GM19395 (cell line): ENCODE measurements around the gene C4orf50.
"Not testable (repeated sequence)": the region's sequence is repeated elsewhere in the genome, so short reads cannot be mapped to it uniquely, and the experiment has no call there.

Experiments used
- ATAC-seq: cut with Tn5 transposase; IDR thresholded peaks from one replicate; pipeline ENCODE4 v1.9.1; 2021; ENCODE audit warnings: mild to moderate bottlenecking, moderate library complexity; ENCODE audit not compliant: unreplicated experiment

The C4orf50 gene

DNA sequence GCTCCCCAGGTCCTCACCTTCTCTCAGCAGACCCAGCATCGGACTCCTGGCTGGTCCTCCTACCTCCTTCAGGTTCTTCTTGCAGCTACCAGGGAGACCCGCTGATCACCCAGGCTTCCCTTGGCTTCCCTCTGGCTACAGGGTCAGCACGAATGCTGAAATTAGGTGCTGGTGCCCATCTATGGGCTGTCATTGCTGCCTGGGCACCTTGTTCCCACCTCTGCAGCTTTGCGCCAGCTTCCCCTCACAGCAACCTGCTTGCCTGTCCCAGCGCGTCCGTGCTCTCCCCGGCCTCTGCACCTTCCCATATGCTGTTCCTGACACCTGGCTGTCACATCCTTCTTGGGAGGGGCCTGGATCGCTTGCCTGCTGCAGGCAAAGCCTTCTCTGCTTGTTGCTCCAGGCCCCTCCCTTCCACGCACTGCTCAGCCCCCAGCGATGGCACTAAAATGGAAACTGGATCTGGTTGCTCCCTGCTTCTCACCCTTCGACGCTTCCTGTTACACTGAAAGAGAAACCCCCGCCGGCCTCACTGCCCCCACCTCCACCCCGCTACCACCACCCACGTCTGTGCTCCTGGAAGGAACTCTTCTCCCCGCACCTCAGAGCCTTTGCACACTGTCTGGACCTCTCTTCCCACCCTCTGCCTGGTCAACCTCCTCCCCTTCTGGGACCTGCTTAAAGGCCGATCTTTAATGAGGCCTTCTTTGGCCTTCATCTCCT lies 22.2 kb downstream of the C4orf50 start:
- no peak for ATAC-seq

DNA sequence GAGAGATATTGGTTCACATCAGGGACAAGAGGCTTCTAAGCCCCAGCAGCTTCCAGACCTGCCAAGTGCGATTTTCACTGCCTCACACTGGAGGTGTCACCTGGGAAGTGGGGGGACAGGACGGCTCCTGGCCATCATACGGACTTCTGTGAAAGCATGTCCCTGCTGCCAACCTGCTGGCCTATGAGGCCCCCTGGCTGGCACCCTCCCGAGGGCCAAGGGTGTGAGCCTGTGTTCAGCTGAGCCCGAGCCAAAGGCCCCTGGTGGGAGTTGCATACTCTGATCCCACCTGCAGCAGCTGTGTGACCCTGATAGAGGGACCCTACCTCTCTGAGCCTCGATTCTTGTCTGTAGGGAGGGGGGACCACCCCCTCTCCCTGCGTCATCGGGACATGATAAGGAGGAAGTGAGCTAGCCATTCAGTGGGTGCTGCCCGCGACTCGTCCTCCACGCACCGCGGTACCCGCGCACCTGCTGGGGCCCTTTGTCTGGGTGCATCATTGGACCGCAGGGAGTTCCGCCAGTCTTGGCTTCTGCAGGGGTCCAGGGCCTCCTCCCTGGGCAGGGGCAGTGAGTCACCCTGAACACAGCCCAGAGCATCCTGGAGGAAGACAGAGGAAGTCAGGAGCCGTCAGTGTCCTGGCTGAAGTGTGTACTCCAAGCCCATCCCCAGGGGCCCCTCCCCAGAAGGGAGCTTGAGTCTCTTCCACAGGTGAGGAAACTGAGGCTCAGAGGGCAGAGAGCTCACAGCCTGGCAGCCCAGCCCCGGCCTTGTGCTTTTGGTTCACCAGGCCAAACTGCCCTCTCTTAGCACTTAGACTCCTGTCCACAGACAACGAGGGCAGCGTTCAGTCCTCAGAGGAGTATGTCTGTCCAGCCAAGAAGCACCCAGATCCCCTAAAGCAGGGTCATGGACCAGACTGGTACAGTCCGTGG lies 24.1 kb downstream of the C4orf50 start:
- ATAC-seq: no peak

DNA sequence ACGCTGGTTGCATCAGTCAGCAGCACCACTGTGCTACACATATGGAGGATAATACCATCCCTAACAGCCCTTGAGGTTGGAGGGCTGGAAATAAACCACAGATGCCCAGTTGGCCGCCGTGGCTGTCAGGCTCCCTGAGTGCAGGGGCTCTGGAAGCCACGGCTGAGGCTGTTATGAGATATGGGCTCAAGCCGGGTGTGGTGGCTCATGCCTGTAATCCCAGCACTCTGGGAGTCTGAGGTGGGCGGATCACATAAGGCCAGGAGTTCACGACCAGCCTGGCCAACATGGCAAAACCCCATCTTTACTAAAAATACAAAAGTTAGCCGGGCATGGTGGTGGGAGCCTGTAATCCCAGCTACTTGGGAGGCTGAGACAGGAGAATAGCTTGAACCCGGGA lies 24.9 kb downstream of the C4orf50 start:
- ATAC-seq: not testable (repeated sequence)

DNA sequence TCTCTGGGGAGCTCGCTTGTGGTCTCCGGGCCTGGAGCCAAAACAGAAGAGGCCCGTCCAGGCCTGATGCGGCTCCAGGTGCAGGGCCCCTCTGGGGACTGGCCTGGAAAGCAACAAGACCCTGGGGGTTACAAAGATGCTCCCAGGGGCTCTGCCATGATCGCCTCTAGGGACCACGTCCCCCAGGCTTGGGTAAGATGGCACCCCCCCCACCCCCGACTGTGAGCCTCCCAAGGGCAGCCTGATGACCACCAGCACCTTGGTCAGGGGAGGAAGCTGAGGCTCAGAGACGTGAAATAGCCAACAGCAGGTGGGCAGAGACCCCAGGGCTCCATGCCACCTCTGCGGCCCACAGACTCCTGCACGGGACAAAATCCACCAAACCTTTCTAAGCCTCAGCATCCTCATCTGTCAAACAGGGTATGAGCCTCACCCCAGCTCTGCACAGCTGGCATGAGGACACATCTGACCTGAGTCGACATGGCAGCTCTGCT lies 25.4 kb downstream of the C4orf50 start:
- no peak for ATAC-seq

DNA sequence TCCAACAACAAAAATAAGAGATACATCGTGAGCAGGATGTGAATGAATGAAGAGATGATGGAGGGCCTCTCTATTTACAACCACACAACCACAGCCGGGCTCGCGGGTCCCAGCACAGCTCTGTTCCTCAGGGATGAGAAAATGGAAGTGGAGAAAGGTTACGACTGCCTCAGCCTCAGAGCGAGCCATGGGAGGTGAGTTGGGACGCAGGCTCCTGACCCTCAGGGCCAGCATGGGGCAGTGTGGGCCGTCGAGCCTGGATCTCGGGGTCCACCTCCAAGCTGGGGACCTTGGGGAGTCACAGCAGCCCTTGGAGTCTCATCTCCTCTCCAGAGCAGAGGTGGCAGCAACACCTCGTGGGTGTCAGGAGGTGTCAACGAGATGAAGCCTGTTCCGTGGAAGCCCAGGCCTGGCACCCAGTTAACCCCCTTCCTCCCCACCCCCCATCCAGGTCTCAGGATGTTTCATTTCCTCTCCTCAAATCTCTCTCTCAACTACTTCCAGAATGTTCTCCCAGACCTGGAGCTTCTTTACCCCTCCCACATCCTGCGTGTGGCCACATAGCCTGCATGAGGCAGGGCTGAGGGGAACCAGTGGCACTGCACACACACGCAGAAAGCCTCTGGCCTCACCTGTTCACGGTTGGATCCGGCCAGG lies 25.9 kb downstream of the C4orf50 start:
- no peak for ATAC-seq

DNA sequence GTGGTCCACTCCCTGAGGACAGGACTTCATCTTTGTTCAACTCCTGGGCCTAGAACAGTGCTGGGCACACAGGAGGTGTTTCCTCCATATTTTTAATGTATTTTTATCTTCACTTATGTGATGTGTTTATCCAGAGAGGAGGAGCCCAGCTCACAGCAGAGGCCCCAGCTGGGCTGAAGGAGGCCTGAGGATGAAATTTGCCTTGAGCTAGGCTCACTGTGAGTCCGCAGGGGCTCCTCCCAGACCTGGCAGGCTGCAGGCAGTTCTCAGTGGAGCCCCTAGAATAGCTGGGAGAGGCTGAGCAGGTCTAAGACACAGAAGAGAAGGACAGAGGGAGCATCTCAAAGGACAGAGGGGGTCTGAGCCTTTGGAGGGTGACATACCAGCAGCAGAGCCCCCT lies 26.8 kb downstream of the C4orf50 start:
- no peak for ATAC-seq

DNA sequence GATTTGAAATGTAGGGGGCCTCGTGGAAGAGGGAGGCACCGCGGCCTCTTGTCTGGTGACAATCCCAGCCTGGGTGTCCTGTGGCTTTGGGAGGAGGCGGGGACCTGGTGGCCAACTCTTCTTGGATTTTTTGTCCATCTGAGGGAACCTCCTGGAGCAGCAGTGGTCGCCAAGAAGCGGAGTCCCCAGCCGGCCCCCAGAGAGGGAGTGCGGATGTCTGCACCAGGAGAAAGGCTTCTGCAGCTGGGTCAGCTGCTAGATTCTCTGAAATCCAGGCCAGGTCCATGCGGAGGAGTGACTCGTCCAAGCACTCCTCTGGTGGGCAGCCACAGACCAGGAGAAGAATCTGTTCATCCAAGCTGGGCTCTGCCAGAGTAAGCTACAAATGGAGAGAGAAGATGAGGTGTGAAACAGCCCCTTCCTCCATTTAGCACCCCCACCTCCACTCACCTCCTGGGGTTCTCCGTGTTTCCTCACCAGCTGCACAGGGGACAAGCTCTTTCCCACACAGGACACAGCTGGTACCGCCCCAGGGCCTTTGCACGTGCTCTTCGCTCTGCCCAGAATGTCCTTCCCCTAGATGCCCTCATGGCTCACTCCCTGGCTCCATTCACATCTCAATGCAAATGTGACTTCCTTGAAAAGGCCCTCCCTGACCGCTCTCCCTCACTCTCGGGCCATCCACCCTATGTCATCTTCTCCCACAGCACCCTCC lies 27.6 kb downstream of the C4orf50 start:
- no peak for ATAC-seq

DNA sequence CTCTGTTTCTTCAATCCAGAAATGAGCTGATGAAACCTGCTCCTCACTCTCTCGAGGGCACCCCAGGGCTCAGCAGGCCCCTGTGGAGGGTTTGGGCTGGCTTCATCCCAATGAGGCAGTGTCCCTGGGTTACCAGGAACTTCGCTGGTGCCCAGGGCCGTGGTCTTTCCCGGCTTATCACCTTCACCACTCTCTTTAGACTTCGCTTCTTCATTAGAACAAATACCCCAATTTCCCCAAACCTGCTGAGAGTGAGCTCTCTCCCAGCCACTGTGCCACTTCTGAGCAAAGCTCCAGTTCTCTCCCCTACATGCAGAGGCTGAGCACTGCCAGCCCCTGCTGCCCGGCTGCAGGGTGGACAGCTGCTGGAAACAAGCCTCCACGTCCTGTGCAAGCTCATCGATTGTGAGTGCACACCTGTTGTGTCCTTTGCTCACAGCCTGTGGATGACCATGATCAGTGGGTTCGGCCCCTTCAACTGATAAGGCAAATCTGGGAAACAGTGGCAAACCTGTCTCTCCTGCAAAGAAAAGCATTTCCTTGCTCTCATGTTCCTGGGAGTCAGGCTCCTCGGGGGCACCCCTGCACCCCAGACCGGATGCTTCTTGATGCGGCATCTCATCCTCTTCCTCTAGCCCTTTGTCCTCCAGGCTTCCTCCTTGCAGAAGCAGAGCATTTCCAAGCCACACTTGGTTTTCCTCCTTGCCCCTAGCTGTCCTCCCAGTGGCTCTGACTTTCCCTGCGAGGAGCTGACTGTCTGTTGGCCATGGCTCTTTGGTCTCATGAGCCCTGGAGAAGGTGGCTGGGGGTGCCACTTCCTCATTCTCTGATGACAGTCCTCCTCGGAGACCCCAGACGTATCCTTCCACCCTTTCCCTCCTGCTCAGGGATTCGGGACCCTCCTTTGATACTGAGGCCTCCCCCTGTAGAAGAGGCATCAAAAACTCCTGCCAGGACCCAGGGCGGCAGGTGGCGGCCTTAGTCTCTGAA lies 28.7 kb downstream of the C4orf50 start:
- no peak for ATAC-seq

DNA sequence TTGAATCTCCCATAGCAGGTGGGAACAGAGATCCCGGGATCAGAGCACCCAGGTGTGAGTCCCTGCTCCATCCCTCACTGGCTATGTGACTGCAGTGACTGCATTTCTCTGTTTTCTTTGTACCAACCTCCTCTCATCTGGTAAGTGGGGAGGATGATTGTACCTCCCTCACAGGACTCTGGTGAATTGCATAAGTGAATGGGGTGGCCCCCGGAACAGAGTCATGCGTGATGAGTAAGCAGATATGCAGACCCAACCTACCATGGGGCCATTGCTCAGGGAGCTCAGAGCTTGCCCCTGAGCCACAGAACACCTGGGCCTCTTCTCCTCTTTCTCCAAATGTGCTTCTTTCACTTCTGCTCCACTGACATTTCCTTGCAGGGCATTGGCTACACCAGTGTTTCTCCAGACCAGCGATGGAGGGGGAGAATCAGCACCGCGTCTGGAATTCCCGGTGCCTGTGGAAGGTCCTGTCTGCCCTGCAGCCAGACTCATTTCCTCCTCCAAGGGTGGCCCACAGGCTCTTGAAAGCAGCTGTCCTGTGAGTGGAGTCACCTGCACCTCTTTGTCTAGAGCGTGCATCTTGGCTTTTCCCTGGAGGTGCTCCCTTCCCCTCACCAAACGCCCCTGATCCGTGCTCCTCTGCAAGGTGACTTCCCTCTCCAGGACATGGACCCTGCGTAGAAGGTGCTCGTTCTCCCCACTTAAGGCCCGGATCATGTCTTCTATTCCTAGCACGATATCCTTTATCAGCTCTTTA lies 30.0 kb downstream of the C4orf50 start:
- no peak for ATAC-seq

DNA sequence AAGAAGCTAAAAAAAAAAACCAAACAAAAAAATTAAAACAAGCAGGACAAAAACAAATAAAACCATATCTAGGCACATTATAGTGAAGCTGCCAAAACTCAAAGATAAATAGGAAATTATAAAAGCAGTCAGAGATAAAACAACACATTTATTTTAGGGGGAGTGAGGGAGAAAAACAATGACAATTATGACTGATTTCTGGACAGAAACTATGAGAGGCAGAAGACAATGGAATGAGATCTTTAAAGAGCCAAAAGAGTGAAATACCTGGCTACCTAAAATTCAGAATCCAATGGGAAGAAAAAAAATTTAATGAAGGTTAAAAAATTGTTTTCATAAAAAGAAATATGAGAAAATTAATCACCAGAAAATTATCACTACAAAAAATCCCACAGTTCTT lies 33.4 kb downstream of the C4orf50 start:
- ATAC-seq: no peak

DNA sequence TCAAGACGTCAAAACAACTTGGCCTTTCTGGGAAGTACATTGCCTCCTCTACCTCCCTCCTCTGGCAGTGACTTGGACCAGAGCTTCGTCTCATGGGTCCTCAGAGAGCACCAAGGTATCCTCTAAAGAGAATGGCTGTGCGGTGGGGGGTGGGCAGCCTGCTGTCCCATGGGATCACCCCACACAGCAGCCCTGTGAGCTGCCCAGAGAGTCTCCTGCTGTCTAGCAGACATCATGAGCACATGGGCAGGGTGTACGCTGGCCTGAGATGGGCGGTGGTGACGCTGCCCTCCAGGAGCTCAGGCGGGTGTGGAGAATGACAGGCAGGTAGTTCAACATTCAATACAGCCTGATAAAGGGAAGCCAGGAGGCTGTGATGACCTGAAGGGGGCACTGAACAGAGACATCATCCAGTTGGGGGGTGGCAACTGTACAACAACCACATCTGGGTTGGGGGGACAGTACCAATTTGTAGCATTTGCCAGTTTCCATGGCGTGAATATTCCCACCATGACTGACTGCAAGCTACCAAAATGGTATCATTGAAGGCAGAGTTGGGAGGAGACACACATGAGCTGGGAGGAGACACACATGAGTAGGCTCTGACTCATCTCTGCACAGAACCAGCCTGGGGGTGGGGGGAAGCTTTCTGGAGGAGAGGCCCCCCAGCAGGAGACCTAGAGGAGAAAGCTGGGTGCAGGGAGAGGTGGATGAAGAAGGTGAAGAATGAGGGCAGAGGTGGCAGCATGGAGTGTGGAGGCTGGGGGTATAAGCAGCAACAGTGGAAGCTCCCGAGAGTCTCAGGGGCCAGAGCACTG lies 35.9 kb downstream of the C4orf50 start:
- no peak for ATAC-seq

DNA sequence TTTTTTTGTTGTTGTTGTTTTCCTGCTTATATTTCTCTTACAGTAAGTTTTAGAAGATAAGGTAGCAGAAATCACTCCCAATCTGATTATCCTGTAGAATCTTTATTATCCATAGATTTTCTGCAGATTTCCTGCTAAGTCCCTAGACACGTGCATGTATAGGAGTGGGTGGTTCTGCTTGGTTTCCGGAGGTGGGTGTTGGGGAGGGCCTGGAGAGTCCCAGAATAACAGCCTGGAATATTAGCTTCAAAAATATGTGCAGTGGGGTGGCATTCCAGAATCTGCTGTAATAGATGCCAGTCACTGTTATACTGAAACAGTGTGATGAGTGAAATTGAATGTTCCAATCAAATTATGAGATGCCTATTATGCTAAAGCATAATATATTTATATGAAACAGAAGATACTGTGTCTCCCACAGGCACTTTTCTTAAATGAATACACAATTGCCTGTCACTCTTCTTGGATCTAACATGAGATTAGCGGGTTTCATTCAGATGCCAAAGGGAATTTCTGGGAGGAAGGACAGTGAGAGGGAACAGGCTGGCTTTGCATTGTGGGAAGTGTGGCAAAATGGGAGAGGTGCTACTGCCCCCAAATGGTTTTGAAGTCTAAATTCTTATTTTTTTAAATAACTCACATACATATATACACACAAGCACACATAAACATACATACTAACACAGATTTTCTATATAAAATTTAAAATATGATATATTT lies 37.6 kb downstream of the C4orf50 start:
- no peak for ATAC-seq

DNA sequence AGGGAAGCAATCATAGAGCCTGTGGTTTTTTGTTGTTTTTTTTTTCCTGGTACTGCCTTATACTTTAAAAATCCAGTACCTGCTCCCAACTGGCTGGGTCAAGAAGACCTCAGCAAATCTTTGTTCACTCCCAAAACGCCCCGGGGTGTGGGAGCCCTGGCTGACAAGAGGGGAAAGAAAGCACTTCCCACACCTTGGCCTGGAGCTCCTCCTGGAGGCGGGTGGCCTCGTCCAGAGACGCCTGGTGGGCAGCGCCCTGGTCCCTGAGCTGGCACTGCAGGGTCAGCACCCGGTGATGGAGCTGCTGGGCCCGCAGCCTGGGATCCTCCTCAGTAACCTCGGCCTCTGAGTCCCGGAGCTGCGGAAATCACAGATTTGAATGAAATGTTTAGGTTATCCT lies 38.2 kb downstream of the C4orf50 start:
- no peak for ATAC-seq

DNA sequence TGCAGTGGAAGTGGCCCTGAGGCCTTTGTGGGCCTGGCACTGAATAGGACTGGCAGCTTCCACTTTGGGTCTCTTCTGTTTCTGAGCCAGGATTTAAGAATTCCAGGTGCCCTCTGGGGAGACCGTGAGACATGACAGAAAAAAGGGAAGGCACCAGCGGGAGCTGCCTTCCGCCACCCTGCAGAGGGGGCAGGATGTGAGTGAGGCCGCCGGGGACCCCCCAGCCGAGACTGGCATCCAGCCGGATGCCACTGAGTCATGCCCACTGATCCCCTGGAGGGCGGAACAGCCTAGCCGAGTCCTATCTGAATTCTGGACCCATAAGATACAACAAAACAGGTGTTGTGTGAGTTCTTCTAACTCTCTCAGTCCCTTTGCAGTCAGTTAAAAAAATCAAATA lies 41.3 kb downstream of the C4orf50 start:
- no peak for ATAC-seq

DNA sequence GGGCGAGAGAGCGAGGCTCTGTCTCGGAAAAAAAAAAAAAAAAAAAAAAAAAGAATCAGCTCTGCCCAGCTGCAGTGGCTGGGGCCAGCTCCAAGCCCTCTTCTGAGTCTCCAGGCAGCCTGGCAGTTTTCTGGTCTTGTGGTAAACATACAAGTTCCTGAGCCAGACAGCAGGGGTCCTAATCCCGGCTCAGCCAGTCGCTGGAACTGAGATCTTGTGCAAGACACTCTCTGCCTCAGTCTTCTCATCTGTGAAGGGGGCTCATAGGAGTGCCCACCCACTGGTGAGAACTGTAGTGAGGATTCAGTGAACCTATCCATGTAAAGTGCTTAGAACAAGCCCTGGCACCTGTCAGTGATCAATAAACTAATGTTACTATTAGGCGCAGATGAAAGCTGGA lies 41.8 kb downstream of the C4orf50 start:
- ATAC-seq: no peak

DNA sequence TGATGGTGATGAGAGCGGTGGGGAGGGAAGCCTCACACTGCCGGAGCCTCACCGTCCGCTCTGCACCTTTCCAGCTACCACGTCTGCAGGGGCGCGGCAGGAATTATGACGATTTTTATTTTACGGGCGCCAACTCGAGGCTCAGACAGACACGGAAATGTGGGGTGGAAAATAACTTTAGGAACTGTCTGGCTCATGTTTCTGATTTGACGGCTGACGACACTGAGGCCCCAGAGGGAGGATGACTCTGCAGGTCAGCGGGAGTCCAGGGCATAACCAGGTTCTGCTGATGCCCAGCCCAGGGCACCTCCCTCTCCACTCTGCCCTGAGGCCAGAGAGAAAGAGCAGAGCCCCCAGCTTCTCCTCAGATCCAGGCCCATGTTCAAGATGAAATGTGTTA lies 43.9 kb downstream of the C4orf50 start:
- ATAC-seq: no peak

DNA sequence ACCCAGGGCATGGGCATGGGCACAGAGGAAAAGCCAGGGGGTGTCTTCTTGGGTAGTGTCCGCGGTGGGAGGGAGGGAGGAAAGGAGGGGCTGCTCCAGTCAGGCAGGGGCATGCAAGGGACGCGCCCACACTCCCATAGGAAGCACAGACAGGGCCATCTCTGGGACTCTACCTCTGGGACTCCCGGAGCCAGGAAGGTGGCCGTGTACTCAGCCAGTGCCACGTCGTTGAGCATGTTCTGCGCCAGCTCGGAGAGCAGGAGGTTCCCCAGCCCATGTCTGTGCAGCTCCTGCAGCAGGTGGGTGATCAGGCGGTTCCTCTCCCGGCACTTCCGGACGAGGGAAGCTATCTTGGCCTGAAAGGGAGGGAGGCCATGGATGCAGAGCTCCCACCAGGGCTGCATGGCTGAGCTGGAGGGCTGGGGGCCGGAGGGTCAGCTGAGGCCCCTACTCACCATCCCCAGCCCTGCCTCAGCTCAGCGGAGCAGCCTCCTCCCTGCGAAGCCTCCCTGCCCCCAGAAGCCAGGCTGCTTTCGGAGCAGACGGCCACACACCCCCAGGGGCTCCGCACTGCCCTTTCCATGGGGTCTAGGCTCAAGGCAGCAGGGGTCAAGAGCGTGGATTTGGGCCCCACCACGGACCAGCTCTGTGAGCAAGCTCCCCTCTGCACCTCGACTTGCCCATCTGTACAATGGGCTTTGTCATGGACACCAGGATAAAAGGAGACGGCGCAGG lies 44.6 kb downstream of the C4orf50 start:
- ATAC-seq: no peak
